ENCODE data around the gene ADRA2C. TPM values are rescaled to one million over a fixed set of nuclear protein-coding genes. Genes with fewer than 3 reads are reported as not detected.

ADRA2C gene
- total RNA-seq (1.1 TPM), polyA plus RNA-seq (5.8 TPM)

- peak within 1 kb of the TSS; percentile 43 for H3K4me3 ChIP-seq (ENCODE audit: low read depth, low read length)
- no peak for DNase-seq (ENCODE audit: extremely low spot score)
- no peaks in the 10 kb centered on the region for H3K36me3 ChIP-seq (ENCODE audit: insufficient read depth)
- peak within 1 kb of the TSS; percentile 39 for H3K27ac ChIP-seq (ENCODE audit: low read depth)
- no peaks in the 10 kb centered on the region for H3K4me1 ChIP-seq (ENCODE audit: insufficient read depth)
- WGBS, result under 1% methylated on average over 131 of the region's 131 CpGs
These were observed at the start of gene ADRA2C for GRCh38 chr4:3766036-3766784. TSS of gene ADRA2C (plus strand) at chr4:3766385. CDS start at chr4:3766607, 222 bp downstream.

GRCh38 chr4:3716631-3717235, 49.5 kb upstream of the ADRA2C start:
- 76% methylated on average over 10 of the region's 10 CpGs for WGBS
- DNase-seq (ENCODE audit: extremely low spot score), result no peak
- no peak overlapping the region for H3K27ac ChIP-seq (ENCODE audit: low read depth)
- H3K4me3 ChIP-seq (ENCODE audit: low read depth, low read length), result no peak overlapping the region
- H3K4me1 ChIP-seq (ENCODE audit: insufficient read depth), result no peaks in the 10 kb centered on the region
- H3K36me3 ChIP-seq (ENCODE audit: insufficient read depth), result no peaks in the 10 kb centered on the region

- WGBS, result 67% methylated on average over 6 of the region's 6 CpGs
- no peaks in the 10 kb centered on the region for H3K36me3 ChIP-seq (ENCODE audit: insufficient read depth)
- H3K4me1 ChIP-seq (ENCODE audit: insufficient read depth), result no peaks in the 10 kb centered on the region
- no peak overlapping the region for H3K4me3 ChIP-seq (ENCODE audit: low read depth, low read length)
- H3K27ac ChIP-seq (ENCODE audit: low read depth), result no peak overlapping the region
- no peak for DNase-seq (ENCODE audit: extremely low spot score)
These were observed 48.9 kb upstream of the ADRA2C start for GRCh38 chr4:3717241-3717640.

- H3K4me3 ChIP-seq (ENCODE audit: low read depth, low read length), result no peak overlapping the region
These were observed 47.7 kb upstream of the ADRA2C start for GRCh38 chr4:3718462-3718861.

GRCh38 chr4:3719191-3719590, 47.0 kb upstream of the ADRA2C start:
- no peaks in the 10 kb centered on the region for H3K4me1 ChIP-seq (ENCODE audit: insufficient read depth)
- WGBS, result 89% methylated on average over 7 of the region's 7 CpGs

More at GRCh38 chr4:3718462-3718861, 47.7 kb upstream of the ADRA2C start:
- Histone ChIP-seq H3K27ac (ENCODE audit: low read depth) (no peak overlapping the region), H3K4me1 (ENCODE audit: insufficient read depth) (no peaks in the 10 kb centered on the region), H3K36me3 (ENCODE audit: insufficient read depth) (no peaks in the 10 kb centered on the region)
- no peak for DNase-seq (ENCODE audit: extremely low spot score)
- WGBS, result 67% methylated on average over 2 of the region's 2 CpGs

GRCh38 chr4:3719836-3720235, 46.3 kb upstream of the ADRA2C start:
- no peak overlapping the region for H3K27ac ChIP-seq (ENCODE audit: low read depth)
- 79% methylated on average over 11 of the region's 11 CpGs for WGBS
- no peaks in the 10 kb centered on the region for H3K36me3 ChIP-seq (ENCODE audit: insufficient read depth)
- no peak for DNase-seq (ENCODE audit: extremely low spot score)
- H3K4me3 ChIP-seq (ENCODE audit: low read depth, low read length), result no peak overlapping the region
- H3K4me1 ChIP-seq (ENCODE audit: insufficient read depth), result no peaks in the 10 kb centered on the region

More at GRCh38 chr4:3719191-3719590, 47.0 kb upstream of the ADRA2C start:
- Histone ChIP-seq H3K4me3 (ENCODE audit: low read depth, low read length) (no peak overlapping the region), H3K36me3 (ENCODE audit: insufficient read depth) (no peaks in the 10 kb centered on the region), H3K27ac (ENCODE audit: low read depth) (no peak overlapping the region)
- DNase-seq (ENCODE audit: extremely low spot score), result no peak

- Histone ChIP-seq H3K36me3 (ENCODE audit: insufficient read depth) (no peaks in the 10 kb centered on the region), H3K4me1 (ENCODE audit: insufficient read depth) (no peaks in the 10 kb centered on the region), H3K4me3 (ENCODE audit: low read depth, low read length) (no peak overlapping the region), H3K27ac (ENCODE audit: low read depth) (no peak overlapping the region)
- 32% methylated on average over 4 of the region's 4 CpGs for WGBS
- DNase-seq (ENCODE audit: extremely low spot score), result no peak
These were observed 45.7 kb upstream of the ADRA2C start for GRCh38 chr4:3720466-3720865.

GRCh38 chr4:3721186-3721585, 45.0 kb upstream of the ADRA2C start:
- DNase-seq (ENCODE audit: extremely low spot score), result no peak
- Histone ChIP-seq H3K4me3 (ENCODE audit: low read depth, low read length) (no peak overlapping the region), H3K27ac (ENCODE audit: low read depth) (no peak overlapping the region), H3K4me1 (ENCODE audit: insufficient read depth) (no peaks in the 10 kb centered on the region), H3K36me3 (ENCODE audit: insufficient read depth) (no peaks in the 10 kb centered on the region)
- 51% methylated on average over 8 of the region's 8 CpGs for WGBS

- no peak for DNase-seq (ENCODE audit: extremely low spot score)
- Histone ChIP-seq H3K4me1 (ENCODE audit: insufficient read depth) (no peaks in the 10 kb centered on the region), H3K4me3 (ENCODE audit: low read depth, low read length) (no peak overlapping the region), H3K36me3 (ENCODE audit: insufficient read depth) (no peaks in the 10 kb centered on the region), H3K27ac (ENCODE audit: low read depth) (no peak overlapping the region)
- 58% methylated on average over 6 of the region's 6 CpGs for WGBS
These were observed 44.6 kb upstream of the ADRA2C start for GRCh38 chr4:3721627-3722026.

GRCh38 chr4:3722446-3723231, 43.5 kb upstream of the ADRA2C start:
- H3K4me3 ChIP-seq (ENCODE audit: low read depth, low read length), result no peak overlapping the region
- DNase-seq (ENCODE audit: extremely low spot score), result no peak
- H3K27ac ChIP-seq (ENCODE audit: low read depth), result no peak overlapping the region
- WGBS, result 88% methylated on average over 11 of the region's 11 CpGs
- no peaks in the 10 kb centered on the region for H3K36me3 ChIP-seq (ENCODE audit: insufficient read depth)
- no peaks in the 10 kb centered on the region for H3K4me1 ChIP-seq (ENCODE audit: insufficient read depth)

- no peaks in the 10 kb centered on the region for H3K36me3 ChIP-seq (ENCODE audit: insufficient read depth)
- 66% methylated on average over 9 of the region's 9 CpGs for WGBS
- DNase-seq (ENCODE audit: extremely low spot score), result no peak
- no peaks in the 10 kb centered on the region for H3K4me1 ChIP-seq (ENCODE audit: insufficient read depth)
- no peak overlapping the region for H3K27ac ChIP-seq (ENCODE audit: low read depth)
- no peak overlapping the region for H3K4me3 ChIP-seq (ENCODE audit: low read depth, low read length)
These were observed 42.9 kb upstream of the ADRA2C start for GRCh38 chr4:3723232-3723642.

- Histone ChIP-seq H3K4me1 (ENCODE audit: insufficient read depth) (no peaks in the 10 kb centered on the region), H3K27ac (ENCODE audit: low read depth) (no peak overlapping the region), H3K4me3 (ENCODE audit: low read depth, low read length) (no peak overlapping the region), H3K36me3 (ENCODE audit: insufficient read depth) (no peaks in the 10 kb centered on the region)
- WGBS, result 10% methylated on average over 44 of the region's 44 CpGs
- no peak for DNase-seq (ENCODE audit: extremely low spot score)
These were observed 41.6 kb upstream of the ADRA2C start for GRCh38 chr4:3724319-3725231.

All from urinary bladder (tissue), 4 donors.